HG03095 (cell line): ENCODE results near the gene ASB6.

Experiments used
- ATAC-seq: cut with Tn5 transposase; IDR thresholded peaks from one replicate; pipeline ENCODE4 v1.9.1; 2021; ENCODE audit warnings: moderate library complexity; ENCODE audit not compliant: unreplicated experiment

ASB6 gene

GRCh38 chr9:129627556-129628440 is 14.2 kb downstream of the ASB6 start:
- no peak for ATAC-seq

- ATAC-seq, result peak; percentile 14
Observed at GRCh38 chr9:129626625-129627284, 15.2 kb downstream of the ASB6 start.

- peak; percentile 52 for ATAC-seq
Observed at GRCh38 chr9:129626079-129626624, 15.8 kb downstream of the ASB6 start, which contains the start of gene NTMT1. Gene NTMT1 (plus strand): TSS chr9:129626163. CDS start chr9:129632704, 6,541 bp downstream.

GRCh38 chr9:129624947-129625346 is 17.0 kb downstream of the ASB6 start:
- ATAC-seq, result no peak

GRCh38 chr9:129624168-129624759 is 17.7 kb downstream of the ASB6 start:
- ATAC-seq, result no peak

- no peak for ATAC-seq
Observed at GRCh38 chr9:129623331-129623730, 18.6 kb downstream of the ASB6 start.

- ATAC-seq, result no peak
Observed at GRCh38 chr9:129620669-129621295, 21.2 kb downstream of the ASB6 start, which contains the start of gene C9orf50. Gene C9orf50 (minus strand): TSS chr9:129621101. CDS start chr9:129620574, 527 bp downstream.

- no peak for ATAC-seq
Observed at GRCh38 chr9:129619787-129620668, 21.9 kb downstream of the ASB6 start.

GRCh38 chr9:129617167-129617566 is 24.8 kb downstream of the ASB6 start:
- ATAC-seq, result no peak

- ATAC-seq, result no peak
Observed at GRCh38 chr9:129615407-129616285, 26.3 kb downstream of the ASB6 start.

- no peak for ATAC-seq
Observed at GRCh38 chr9:129614932-129615331, 27.0 kb downstream of the ASB6 start.

GRCh38 chr9:129613520-129614175 is 28.3 kb downstream of the ASB6 start:
- ATAC-seq, result no peak

GRCh38 chr9:129612815-129613519 is 29.0 kb downstream of the ASB6 start:
- ATAC-seq, result no peak

GRCh38 chr9:129612123-129612522 is 29.8 kb downstream of the ASB6 start:
- no peak for ATAC-seq

GRCh38 chr9:129611307-129611800 is 30.6 kb downstream of the ASB6 start:
- no peak for ATAC-seq

- ATAC-seq, result no peak
Observed at GRCh38 chr9:129610473-129611306, 31.3 kb downstream of the ASB6 start.

- ATAC-seq, result no peak
Observed at GRCh38 chr9:129610213-129610472, 31.8 kb downstream of the ASB6 start.
